NB4 (cell line): ENCODE results near the gene TNFRSF12A.

Experiments used
- CTCF ChIP-seq: IDR thresholded peaks from one replicate; pipeline ENCODE4 v1.5.1; 2012; ENCODE audit warnings: low read depth, low read length
- MYC ChIP-seq: IDR thresholded peaks from 2 replicates; pipeline ENCODE4 v1.6.1; 2011; ENCODE audit warnings: low read depth, low read length
- POLR2A ChIP-seq: IDR thresholded peaks from 2 replicates; pipeline ENCODE4 v1.6.1; 2011; ENCODE audit warnings: mild to moderate bottlenecking; ENCODE audit not compliant: insufficient read length; ENCODE audit errors: extremely low read depth
- TF ChIP-seq, protein P1 (sequence below): IDR thresholded peaks from 2 replicates; pipeline ENCODE4 v1.6.1; 2011; ENCODE audit warnings: low read depth, low read length

- TF ChIP-seq CTCF (peak; percentile 68), POLR2A (no peak), MYC (no peak)
- TF ChIP-seq, protein P1, sequence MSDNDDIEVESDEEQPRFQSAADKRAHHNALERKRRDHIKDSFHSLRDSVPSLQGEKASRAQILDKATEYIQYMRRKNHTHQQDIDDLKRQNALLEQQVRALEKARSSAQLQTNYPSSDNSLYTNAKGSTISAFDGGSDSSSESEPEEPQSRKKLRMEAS = peak; percentile 43; the same call in 1 of the 2 replicates
Observed at GRCh38 chr16:3027983-3028715, 8.0 kb downstream of the TNFRSF12A start.
